Measurements from ENCODE around the gene LYL1. TPM values are rescaled to one million over a fixed set of nuclear protein-coding genes. Genes with fewer than 3 reads are reported as not detected.

The LYL1 gene
- total RNA-seq, 4 donors from 2014 or later: 21.1 to 43.5 (median 25.8) TPM

DNA sequence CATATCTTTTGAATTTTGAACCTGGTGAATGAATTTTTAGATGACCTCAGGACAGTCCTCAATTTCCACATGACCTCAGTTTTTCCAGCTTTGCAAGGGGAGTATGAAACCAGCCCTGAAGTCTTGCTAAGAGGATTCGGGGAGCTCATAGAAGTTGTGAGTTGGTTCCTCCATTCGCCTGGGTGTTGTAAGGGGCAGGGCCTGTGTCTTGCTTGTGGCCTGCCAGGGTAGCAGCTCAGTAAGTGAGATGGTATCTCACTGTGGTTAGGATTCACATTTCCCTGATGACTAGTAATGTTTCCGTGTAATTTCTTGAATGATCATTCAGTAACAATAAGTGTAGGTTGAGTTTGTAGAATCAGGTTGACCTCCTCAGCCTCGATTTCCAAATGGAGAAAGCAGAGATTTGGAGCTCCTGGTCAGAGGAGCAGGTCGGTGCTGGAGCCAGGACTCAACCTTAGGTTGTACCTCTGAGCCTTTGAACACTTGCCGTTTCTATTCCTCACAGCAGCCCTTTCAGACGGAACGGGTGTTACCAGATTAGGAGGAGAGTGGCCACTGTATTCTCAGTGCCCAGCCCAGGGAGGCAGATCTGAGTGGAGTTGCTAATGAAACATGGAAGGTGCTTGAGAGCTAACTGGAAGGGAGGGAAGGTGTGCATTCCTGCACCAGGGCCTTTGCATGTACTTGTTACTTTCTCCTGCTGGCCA lies 30.0 kb upstream of the LYL1 start:
- Histone ChIP-seq H3K27ac (no peak overlapping the region), H3K27me3 (no peaks in the 10 kb centered on the region), H3K4me3 (no peak overlapping the region), H3K4me1 (peaks cover 0 to 5% (median 0%) of the 10 kb centered on the region in 4 donors), H3K9me3 (no peaks in the 10 kb centered on the region), H3K36me3 (peaks cover 0 to 32% (median 5%) of the 10 kb centered on the region in 3 donors)
- no peak for DNase-seq (ENCODE audit: low spot score in 2 of 2)
- WGBS, 2 donors: 84% methylated on average over 8 of the region's 8 CpGs
- TF ChIP-seq, protein P1, sequence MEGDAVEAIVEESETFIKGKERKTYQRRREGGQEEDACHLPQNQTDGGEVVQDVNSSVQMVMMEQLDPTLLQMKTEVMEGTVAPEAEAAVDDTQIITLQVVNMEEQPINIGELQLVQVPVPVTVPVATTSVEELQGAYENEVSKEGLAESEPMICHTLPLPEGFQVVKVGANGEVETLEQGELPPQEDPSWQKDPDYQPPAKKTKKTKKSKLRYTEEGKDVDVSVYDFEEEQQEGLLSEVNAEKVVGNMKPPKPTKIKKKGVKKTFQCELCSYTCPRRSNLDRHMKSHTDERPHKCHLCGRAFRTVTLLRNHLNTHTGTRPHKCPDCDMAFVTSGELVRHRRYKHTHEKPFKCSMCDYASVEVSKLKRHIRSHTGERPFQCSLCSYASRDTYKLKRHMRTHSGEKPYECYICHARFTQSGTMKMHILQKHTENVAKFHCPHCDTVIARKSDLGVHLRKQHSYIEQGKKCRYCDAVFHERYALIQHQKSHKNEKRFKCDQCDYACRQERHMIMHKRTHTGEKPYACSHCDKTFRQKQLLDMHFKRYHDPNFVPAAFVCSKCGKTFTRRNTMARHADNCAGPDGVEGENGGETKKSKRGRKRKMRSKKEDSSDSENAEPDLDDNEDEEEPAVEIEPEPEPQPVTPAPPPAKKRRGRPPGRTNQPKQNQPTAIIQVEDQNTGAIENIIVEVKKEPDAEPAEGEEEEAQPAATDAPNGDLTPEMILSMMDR (IDR thresholded peaks at IDR 0.05): no peak
- TF ChIP-seq EP300 (IDR thresholded peaks at IDR 0.05): no peak
- TF ChIP-seq POLR2A (IDR thresholded peaks at IDR 0.05): no peak

DNA sequence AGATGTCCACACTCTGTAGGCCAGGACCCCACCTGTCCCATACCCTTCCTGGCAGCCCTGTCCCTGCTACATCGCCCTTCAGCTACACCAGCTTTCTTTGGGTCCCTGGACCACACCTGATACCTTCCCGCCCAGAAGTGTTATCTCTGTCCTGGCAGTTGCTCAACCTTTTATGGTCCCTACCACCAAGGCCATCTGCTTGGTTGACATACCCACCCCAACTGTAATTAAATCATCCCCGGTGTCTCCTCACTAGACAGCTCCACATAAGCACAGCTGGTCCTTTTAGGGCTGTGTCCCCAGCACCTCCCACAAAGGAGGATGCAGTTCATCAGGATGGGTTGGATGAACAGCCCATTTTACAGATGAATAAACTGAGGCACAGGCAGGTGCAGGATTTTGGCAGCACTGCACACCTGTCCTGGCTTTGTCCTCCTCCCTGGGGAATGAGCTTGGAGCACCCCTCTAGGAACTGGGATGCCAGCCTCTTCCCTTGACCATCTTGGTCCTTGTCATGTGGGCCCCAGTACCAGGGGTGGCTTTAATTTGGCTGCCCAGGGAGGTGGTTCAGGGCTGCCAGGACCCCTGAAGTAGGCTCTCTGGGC lies 28.3 kb upstream of the LYL1 start:
- Histone ChIP-seq H3K27me3 (no peaks in the 10 kb centered on the region), H3K36me3 (peaks cover 0 to 24% (median 0%) of the 10 kb centered on the region in 3 donors), H3K4me1 (peaks cover 0 to 5% (median 0%) of the 10 kb centered on the region in 4 donors), H3K4me3 (no peak overlapping the region), H3K9me3 (no peaks in the 10 kb centered on the region), H3K27ac (no peak overlapping the region)
- WGBS, 2 donors: 92 to 97% methylated on average over 3 of the region's 3 CpGs
- TF ChIP-seq POLR2A (IDR thresholded peaks at IDR 0.05): no peak
- TF ChIP-seq EP300 (IDR thresholded peaks at IDR 0.05): no peak
- TF ChIP-seq, protein P1 (IDR thresholded peaks at IDR 0.05): no peak
- DNase-seq (ENCODE audit: low spot score in 2 of 2): no peak

DNA sequence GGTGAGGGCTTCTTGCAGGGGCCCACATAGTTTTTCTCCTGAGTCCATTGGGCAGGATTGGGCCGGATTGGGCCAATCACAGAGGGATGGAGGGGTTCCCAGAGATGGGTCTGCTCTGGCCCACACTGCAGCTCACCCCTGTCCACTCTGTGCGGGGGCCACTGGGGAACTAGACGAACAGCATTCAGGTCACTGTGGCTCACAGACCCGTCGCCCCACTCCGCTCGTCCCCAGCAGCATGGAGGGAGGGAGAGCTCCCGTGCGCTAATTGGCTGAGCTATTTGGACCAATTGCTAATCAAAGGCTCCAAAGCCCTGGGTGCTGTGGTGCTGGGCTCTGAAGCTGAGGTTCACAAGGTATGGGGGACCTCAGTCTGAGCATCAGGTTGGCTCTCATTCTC lies 26.7 kb upstream of the LYL1 start:
- WGBS, 2 donors: 91 to 98% methylated on average over 6 to 8 of the region's 9 CpGs
- Histone ChIP-seq H3K4me1 (peaks cover 0 to 5% (median 0%) of the 10 kb centered on the region in 4 donors), H3K27ac (no peak overlapping the region), H3K36me3 (peaks cover 0 to 8% (median 0%) of the 10 kb centered on the region in 3 donors), H3K9me3 (no peaks in the 10 kb centered on the region), H3K4me3 (no peak overlapping the region), H3K27me3 (no peaks in the 10 kb centered on the region)
- no peak for TF ChIP-seq EP300 (IDR thresholded peaks at IDR 0.05)
- DNase-seq (ENCODE audit: low spot score in 2 of 2): no peak

DNA sequence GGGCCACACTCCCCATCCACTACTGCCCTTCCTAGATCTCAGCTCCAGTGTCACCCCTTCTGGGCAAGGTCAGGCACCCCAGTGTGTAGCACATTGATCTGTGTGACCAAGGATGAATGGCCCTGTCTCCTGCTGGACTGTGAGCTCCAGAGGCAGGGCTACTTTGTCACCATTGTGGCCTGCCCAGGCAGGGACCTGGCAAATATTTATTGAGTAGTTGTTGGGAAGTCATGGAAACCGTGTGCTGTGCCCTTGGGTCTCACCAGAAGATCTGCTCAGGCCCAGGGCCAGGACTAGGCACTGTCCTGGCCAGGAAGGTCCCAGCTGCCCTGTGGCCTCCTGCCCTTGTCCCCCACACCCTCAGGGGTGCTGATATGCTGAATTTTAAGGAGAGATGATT lies 25.9 kb upstream of the LYL1 start:
- H3K27ac ChIP-seq: no peak overlapping the region
- H3K4me3 ChIP-seq: no peak overlapping the region
- WGBS, 2 donors: 43 to 80% methylated on average over 1 of the region's 1 CpG
- DNase-seq (ENCODE audit: low spot score in 2 of 2): no peak
- no peaks in the 10 kb centered on the region for H3K9me3 ChIP-seq
- peaks cover 0 to 8% (median 0%) of the 10 kb centered on the region in 3 donors for H3K36me3 ChIP-seq
- no peaks in the 10 kb centered on the region for H3K27me3 ChIP-seq
- TF ChIP-seq POLR2A (IDR thresholded peaks at IDR 0.05): no peak
- TF ChIP-seq EP300 (IDR thresholded peaks at IDR 0.05): no peak
- TF ChIP-seq, protein P1 (IDR thresholded peaks at IDR 0.05): no peak
- peaks cover 0 to 5% (median 0%) of the 10 kb centered on the region in 4 donors for H3K4me1 ChIP-seq

DNA sequence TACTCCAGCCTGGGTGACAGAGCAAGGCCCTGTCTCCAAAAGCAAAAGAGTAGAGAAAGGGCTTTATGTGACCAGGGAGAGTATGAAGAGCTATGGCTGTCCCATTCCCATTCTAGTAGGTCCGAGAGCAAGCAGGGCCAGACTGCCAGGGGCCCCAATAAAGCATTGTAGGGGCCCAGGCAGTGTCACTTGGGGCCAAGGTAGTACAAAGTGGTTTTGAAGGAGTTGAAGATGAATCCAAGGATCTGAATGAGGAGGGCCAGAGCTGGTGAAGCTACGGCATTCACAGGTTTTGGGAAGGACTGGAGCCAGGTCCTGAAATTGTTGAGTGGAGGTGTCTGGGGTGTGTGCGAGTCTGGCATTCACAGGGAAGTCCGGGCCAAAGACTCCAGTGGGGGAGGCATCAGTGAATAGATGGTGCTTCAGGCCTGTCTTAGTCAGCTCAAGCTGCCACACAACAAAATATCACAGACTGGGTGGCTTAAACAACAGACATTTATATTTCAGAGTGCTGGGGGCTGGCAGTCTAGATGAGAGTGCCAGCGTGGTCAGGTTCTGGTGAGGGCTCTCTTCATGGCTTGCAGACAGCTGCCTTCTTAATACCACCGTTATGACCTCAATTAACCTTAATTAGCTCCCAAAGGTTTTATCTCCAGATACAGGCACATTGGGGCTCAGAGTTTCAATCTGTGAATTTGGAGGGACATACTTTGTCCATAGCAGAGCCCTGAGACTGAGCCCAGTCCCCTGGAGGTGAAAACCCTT lies 25.3 kb upstream of the LYL1 start:
- H3K9me3 ChIP-seq: no peaks in the 10 kb centered on the region
- no peaks in the 10 kb centered on the region for H3K27me3 ChIP-seq
- H3K27ac ChIP-seq: no peak overlapping the region
- peaks cover 0 to 5% (median 0%) of the 10 kb centered on the region in 4 donors for H3K4me1 ChIP-seq
- no peak for DNase-seq (ENCODE audit: low spot score in 2 of 2)
- peaks cover 0 to 8% (median 0%) of the 10 kb centered on the region in 3 donors for H3K36me3 ChIP-seq
- H3K4me3 ChIP-seq: no peak overlapping the region
- WGBS, 2 donors: 77 to 90% methylated on average over 5 to 6 of the region's 6 CpGs
- TF ChIP-seq POLR2A (IDR thresholded peaks at IDR 0.05): no peak
- TF ChIP-seq EP300 (IDR thresholded peaks at IDR 0.05): no peak
